Activated B cell treated with CpG ODN at 0.5 μM for 24 hours (primary cell): ENCODE measurements around the gene AGBL5. TPM values are rescaled to one million over a fixed set of nuclear protein-coding genes. Genes with fewer than 3 reads are reported as not detected.

Source experiments
- ATAC-seq: fragments of 200-7000 bp; cut with Tn5 transposase; one replicate; pipeline ENCODE4 v1.10.0; 2021; ENCODE audit warnings: low read depth, mild to moderate bottlenecking, moderate library complexity
- CTCF ChIA-PET: fragments of 350-600 bp; sonication (Branson Sonifier 250); formaldehyde crosslinking; loops from one replicate; lab custom pipeline; 2021; ENCODE audit warnings: antibody characterized with exemption; lab: Charles Lee
- POLR2A ChIA-PET: fragments of 350-600 bp; sonication (Branson Sonifier 250); formaldehyde crosslinking; loops from one replicate; lab custom pipeline; 2021; ENCODE audit warnings: antibody characterized with exemption; lab: Charles Lee
- DNase-seq: peaks from one replicate; pipeline ENCODE4 v3.0.0; 2022
- H3K27ac Mint-ChIP-seq: one replicate; pipeline ENCODE4 v1.8.0; 2020; ENCODE audit warnings: mixed read lengths
- H3K27me3 Mint-ChIP-seq: one replicate; pipeline ENCODE4 v1.8.0; 2021; ENCODE audit warnings: mixed read lengths
- H3K36me3 Mint-ChIP-seq: one replicate; pipeline ENCODE4 v1.8.0; 2021; ENCODE audit warnings: low read depth, mixed read lengths
- H3K4me1 Mint-ChIP-seq: one replicate; pipeline ENCODE4 v1.8.0; 2021; ENCODE audit warnings: mixed read lengths
- H3K4me3 Mint-ChIP-seq: one replicate; pipeline ENCODE4 v1.8.0; 2020; ENCODE audit warnings: mild to moderate bottlenecking, mixed read lengths
- H3K9me3 Mint-ChIP-seq: one replicate; pipeline ENCODE4 v1.8.0; 2020; ENCODE audit warnings: mixed read lengths
- intact Hi-C: fragments of 100-400 bp; cut with micrococcal nuclease; formaldehyde crosslinking; loops from one replicate; pipeline ENCODE4 v1.15.1; 2024
- total RNA-seq: library from RNA; stranded (reverse); gene quantifications from 2 replicates; pipeline ENCODE4 v1.2.3, GENCODE V29; 2022
- TF ChIP-seq, protein P1 (sequence below): fragments of 200-600 bp; IDR thresholded peaks from one replicate; pipeline ENCODE4 v1.8.0; 2022; ENCODE audit warnings: antibody characterized with exemption, mild to moderate bottlenecking

Gene AGBL5
- total RNA-seq, 1 donor from 2014 or later: 14.9 TPM

DNA sequence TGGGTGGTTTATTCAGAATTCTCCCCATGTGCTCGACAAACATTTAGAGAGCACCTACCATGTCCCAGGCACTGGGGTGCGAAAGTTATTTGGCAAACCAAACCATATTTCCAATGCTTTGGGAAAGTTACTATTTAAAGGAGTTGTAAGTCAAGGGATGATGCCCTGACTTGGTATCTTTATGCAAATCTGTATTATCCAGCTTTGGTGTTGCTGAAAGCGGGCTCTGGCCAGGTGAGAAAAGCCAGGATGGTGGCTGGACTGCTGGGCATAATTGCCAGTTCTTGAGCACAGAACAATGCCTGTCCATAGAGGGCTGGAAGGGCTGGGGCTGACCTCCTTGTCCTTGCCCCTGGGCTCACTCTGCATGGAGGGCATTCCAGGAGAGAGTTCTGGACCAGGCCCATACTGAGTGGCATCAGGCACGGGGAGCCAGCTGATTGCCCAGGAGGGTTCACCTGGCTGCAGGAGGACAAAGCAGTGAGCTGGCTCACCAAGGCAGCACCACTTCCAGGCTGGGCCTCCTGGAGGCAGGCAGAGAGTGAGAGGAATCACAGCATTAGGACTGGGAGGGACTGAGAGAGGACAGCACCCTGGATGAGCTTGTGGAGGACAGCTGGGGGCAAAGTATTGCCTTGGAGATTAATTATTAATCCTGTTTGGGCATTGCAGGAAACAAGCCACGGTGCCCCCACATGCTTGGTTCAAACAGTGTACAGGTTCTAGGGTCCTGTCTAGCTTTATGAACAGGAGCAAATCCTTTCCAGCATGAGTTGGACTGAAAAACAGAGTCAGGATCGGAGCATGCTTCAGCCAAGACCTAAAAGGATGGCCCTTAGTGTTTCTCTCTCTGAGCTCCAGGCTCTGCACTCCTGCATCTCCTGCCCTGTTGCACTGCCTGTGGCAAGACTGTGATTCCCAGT, 42.2 kb downstream of the AGBL5 start:
- no peak overlapping the region for H3K4me3 Mint-ChIP-seq
- TF ChIP-seq, protein P1, sequence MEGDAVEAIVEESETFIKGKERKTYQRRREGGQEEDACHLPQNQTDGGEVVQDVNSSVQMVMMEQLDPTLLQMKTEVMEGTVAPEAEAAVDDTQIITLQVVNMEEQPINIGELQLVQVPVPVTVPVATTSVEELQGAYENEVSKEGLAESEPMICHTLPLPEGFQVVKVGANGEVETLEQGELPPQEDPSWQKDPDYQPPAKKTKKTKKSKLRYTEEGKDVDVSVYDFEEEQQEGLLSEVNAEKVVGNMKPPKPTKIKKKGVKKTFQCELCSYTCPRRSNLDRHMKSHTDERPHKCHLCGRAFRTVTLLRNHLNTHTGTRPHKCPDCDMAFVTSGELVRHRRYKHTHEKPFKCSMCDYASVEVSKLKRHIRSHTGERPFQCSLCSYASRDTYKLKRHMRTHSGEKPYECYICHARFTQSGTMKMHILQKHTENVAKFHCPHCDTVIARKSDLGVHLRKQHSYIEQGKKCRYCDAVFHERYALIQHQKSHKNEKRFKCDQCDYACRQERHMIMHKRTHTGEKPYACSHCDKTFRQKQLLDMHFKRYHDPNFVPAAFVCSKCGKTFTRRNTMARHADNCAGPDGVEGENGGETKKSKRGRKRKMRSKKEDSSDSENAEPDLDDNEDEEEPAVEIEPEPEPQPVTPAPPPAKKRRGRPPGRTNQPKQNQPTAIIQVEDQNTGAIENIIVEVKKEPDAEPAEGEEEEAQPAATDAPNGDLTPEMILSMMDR: no peak
- ATAC-seq (no peak), DNase-seq (no peak)
- H3K36me3 Mint-ChIP-seq: no peaks in the 10 kb centered on the region
- H3K9me3 Mint-ChIP-seq: no peaks in the 10 kb centered on the region
- intact Hi-C loops: no loop called here
- no peak overlapping the region for H3K27ac Mint-ChIP-seq
- ChIA-PET POLR2A (interaction anchor here (0.6 kb wide), 1 partner anchor 344 kb away, joined by 8 read pairs; no protein-coding TSS in a partner anchor), CTCF (no interaction called here)
- H3K27me3 Mint-ChIP-seq: no peaks in the 10 kb centered on the region
- peaks cover 11% of the 10 kb centered on the region for H3K4me1 Mint-ChIP-seq

DNA sequence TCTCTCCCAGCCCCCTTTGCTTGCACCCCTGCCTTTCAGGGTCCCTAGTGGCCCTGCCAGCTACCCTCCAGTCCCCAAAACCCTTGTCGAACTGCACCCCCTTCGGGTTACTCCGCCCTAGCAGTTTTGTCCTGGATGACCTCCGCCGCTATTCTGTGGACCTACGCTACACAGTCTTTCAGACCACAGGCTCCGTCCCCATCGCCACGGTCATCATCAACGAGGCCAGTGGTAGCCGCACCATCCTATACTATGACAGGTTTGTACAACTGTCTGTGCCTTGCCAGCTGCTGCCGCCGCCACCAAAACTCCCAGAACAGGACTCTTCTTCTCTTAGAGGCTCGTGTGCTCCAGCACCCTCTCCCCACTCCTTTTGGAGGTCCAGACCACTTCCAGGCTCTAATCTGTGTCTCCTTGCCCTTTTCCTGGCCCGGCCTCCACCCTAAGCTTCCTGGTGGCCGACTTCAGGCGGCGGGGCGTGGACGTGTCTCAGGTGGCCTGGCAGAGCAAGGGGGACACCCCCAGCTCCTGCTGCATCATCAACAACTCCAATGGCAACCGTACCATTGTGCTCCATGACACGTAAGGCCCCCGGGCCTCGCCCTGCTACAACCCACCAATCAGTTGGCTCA, 43.0 kb downstream of the AGBL5 start:
- H3K36me3 Mint-ChIP-seq: no peaks in the 10 kb centered on the region
- DNase-seq (no peak), ATAC-seq (no peak)
- H3K4me1 Mint-ChIP-seq: peaks cover 11% of the 10 kb centered on the region
- intact Hi-C loops: no loop called here
- ChIA-PET POLR2A (interaction anchor here (0.6 kb wide), 1 partner anchor 345 kb away, joined by 8 read pairs; no protein-coding TSS in a partner anchor), CTCF (no interaction called here)
- no peaks in the 10 kb centered on the region for H3K27me3 Mint-ChIP-seq
- no peak overlapping the region for H3K27ac Mint-ChIP-seq
- no peak overlapping the region for H3K4me3 Mint-ChIP-seq
- no peaks in the 10 kb centered on the region for H3K9me3 Mint-ChIP-seq
- TF ChIP-seq, protein P1: no peak

DNA sequence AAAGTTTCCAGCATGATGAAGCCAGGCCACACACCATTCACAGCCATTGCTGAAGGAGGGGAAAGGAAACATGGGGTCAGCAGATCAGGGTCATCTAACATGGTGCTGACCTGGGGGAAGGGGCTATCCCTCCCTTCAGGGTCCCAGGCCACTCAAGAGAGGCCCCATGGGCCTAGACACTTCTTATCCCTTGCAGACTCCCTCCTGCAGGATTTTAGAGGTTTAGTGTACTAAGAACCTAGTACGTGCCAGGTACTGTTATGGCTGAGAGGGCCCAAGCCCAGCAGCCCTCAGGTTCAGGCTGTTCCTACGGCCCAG, 43.9 kb downstream of the AGBL5 start:
- Mint-ChIP-seq H3K27ac (no peak overlapping the region), H3K4me3 (no peak overlapping the region), H3K36me3 (no peaks in the 10 kb centered on the region), H3K27me3 (no peaks in the 10 kb centered on the region), H3K4me1 (peaks cover 11% of the 10 kb centered on the region), H3K9me3 (no peaks in the 10 kb centered on the region)
- ChIA-PET CTCF (interaction anchor here (0.6 kb wide), 1 partner anchor 184 kb away, joined by 3 read pairs; no protein-coding TSS in a partner anchor), POLR2A (interaction anchor here (0.9 to 2.1 kb wide), 3 partner anchors 8 to 116 kb away, joined by 3 to 7 read pairs (median 4); partner anchors contain the start of genes ATRAID, OST4 and SLC5A6)
- DNase-seq (no peak), ATAC-seq (no peak)
- intact Hi-C loops: no loop called here
- TF ChIP-seq, protein P1: no peak

DNA sequence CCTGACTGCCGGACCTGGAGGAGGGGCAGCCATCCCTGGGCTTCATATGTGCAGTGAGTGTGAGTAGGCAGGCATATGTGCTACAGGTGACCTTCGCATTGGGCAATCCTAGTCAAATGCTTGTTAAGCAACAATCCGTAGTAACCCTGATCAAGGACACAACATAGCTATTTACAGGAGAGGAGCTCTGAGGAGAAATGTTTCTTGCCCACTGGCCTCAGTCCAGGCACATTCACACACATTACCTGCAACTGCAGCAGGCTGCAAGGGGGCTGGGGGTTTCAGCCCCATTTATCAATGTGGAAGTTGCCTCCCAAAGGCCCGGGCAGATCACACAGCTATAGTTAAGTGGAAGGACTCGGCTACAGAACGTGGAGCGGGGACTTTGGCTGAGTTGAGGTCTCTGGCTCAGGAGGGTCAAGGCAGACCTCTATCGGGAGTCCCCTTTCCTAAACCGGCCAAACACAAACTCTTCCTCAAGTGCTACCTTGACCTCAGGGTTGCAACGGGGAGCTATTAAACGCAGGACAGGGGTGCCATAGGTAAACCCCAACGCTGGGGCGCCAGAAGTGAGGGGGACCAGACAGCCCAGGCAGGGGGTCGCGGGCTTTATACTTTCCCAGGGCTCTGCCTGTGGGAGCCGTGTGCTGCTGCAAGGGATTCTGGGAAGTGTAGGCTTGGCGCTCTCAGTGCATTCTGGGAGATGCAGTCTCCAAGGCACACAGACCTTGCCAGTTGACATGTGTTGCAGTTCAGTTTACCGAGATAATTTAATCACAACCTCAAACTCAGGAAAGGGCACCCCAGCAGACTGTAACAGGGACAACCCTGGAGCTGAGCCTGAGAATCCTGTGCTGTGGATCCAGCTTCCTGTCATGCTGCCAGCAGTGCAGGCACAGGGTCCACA, 44.5 kb downstream of the AGBL5 start:
- Mint-ChIP-seq H3K4me3 (peak overlapping the region; percentile 81), H3K36me3 (no peaks in the 10 kb centered on the region), H3K4me1 (peaks cover 11% of the 10 kb centered on the region), H3K27ac (no peak overlapping the region), H3K27me3 (no peaks in the 10 kb centered on the region), H3K9me3 (no peaks in the 10 kb centered on the region)
- ATAC-seq: peak; percentile 98
- no peak for DNase-seq
- ChIA-PET CTCF (interaction anchor here (1.1 to 2.1 kb wide), 3 partner anchors 10 to 185 kb away, joined by 3 to 14 read pairs (median 8); no protein-coding TSS in a partner anchor), POLR2A (interaction anchor here (0.9 to 2.1 kb wide), 4 partner anchors 9 to 116 kb away, joined by 3 to 7 read pairs (median 5); partner anchors contain the start of genes ATRAID, OST4, PREB and SLC5A6)
- TF ChIP-seq, protein P1: no peak
- intact Hi-C loops: loop anchor here (1.0 kb wide), 1 partner anchor 10 kb away; the partner anchor contains the start of gene KHK
